Measurements from ENCODE around the gene CBLN1.

Gene CBLN1

GRCh38 chr16:49281480-49281842, at the start of gene CBLN1:
Gene CBLN1, minus strand, starts transcription at chr16:49281838. Its CDS starts 373 bp downstream, at chr16:49281465.
- in situ Hi-C loops (cut with MboI; ENCODE audit: low sequenced_read_pairs) = no loop called here

DNA sequence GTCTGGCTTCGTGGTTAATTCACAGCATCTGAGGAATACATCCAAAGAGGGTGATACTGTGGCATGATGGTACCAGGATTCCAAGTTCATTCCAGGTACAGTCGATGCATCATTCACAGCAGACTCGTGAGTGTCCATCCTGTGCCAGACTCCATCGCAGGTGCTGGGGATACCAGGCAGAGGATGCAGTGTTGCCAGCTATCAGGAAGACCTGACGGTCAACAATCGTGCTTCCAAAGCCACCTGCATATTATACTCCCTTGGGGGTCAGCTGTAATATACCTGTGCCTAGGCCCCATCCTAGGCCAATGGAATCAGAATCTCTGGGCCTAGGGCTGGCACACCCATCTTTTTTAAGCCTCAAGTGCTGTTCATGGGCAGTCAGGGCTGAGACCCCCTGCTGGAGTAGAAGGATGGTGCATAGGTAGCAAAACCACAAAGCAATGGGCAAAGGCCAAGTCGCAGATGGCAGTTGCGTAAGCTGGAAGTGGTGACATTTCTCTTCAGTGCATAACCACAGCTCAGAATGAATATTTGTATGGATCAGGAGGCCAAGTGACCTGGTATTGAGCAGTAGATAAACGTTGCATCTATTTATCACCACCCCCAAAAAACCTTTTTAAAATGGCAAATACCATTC, 49.0 kb upstream of the CBLN1 start:
- in situ Hi-C loops (cut with MboI; ENCODE audit: low sequenced_read_pairs) = no loop called here

DNA sequence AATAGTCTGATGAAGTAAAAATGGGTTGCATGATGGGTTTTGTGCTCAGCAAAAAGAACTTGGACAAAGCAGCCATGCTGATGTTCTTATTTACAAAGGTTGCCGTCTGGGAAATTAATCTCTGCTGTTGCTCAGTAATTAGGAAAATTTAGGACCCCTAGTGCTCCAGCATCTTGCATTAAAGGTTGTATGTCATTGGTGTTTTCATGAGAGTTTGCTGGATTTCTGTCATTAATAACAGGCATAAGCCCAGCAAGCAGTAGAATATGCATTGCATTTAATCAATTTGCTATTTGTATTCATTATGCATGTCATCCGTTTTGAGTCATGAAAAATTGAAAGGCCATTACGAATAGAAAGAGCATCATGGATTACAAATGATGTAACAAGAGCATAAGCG, 46.7 kb upstream of the CBLN1 start:
- in situ Hi-C loops (cut with MboI; ENCODE audit: low sequenced_read_pairs) = no loop called here

- in situ Hi-C loops (cut with MboI; ENCODE audit: low sequenced_read_pairs) = no loop called here
Observed at GRCh38 chr16:49327466-49327865, 45.8 kb upstream of the CBLN1 start.

GRCh38 chr16:49324703-49325102, 43.1 kb upstream of the CBLN1 start:
- in situ Hi-C loops (cut with MboI; ENCODE audit: low sequenced_read_pairs) = no loop called here

DNA sequence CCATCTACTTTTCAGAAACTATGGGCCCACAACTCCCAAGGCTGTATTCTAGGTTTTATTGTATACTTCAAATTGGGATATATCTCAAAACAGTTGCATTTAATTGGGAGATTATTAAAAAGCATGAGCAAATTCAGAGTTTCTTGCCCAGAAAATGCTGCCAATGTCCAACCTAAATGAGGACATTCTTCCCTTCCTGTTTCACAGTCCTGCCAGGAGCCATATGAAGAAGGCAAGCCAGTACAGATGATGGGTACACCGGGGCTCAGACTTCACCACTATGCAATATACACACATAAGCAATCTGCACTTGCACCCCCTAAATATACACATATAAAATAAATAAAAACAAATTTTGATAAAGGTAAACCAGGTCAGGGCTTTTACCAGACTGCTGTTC, 34.0 kb upstream of the CBLN1 start:
- in situ Hi-C loops (cut with MboI; ENCODE audit: low sequenced_read_pairs) = no loop called here

DNA sequence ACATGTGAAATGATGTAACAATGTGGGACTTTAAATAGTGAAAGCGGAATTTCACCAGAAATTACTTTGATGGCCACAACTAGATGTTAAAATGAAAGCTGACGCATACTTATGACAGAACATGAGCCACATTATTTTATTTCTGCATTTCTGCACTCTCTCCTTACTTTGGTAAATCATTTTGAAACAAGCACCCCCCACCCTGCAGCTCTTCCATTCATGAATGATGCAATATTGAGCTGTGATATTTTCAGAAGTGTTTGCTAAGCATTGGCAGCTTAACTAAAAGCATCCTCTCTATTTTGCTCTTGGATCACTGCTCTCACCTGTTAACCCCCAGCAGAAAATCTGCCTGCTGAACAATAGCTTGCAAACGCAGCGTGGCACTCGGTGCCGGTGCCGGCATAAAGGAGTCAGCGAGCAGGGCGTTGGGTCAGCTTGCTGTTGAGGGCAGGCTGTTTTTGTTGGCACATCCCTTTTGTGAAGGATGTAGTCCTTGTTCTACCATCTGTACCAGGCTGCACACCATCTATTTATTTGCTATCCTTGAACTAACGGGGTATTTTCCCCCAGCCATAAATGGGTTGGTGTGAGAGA, 30.8 kb upstream of the CBLN1 start:
- in situ Hi-C loops (cut with MboI; ENCODE audit: low sequenced_read_pairs) = no loop called here

DNA sequence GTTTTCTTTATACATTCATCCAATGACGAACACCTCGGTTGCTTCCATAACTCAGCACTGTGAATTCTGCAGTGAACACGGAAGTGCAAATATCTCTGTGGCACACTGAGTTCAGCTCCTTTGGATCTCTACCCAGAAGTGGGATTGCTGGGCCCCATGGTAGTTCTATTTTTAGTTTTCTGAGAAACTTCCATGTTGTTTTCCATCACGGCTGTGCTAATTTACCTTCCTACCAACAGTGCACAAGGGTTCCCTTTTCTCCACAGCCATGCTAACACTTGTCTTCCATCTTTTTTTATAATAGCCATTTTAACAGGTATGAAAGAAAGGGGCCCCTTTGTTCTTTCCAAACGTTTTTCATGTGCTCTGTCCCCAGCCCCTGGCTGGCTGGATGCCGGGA, 30.2 kb upstream of the CBLN1 start:
- in situ Hi-C loops (cut with MboI; ENCODE audit: low sequenced_read_pairs) = no loop called here

- in situ Hi-C loops (cut with MboI; ENCODE audit: low sequenced_read_pairs) = no loop called here
Observed at GRCh38 chr16:49307176-49307575, 25.5 kb upstream of the CBLN1 start.

GRCh38 chr16:49305406-49305805, 23.8 kb upstream of the CBLN1 start:
- in situ Hi-C loops (cut with MboI; ENCODE audit: low sequenced_read_pairs) = no loop called here

DNA sequence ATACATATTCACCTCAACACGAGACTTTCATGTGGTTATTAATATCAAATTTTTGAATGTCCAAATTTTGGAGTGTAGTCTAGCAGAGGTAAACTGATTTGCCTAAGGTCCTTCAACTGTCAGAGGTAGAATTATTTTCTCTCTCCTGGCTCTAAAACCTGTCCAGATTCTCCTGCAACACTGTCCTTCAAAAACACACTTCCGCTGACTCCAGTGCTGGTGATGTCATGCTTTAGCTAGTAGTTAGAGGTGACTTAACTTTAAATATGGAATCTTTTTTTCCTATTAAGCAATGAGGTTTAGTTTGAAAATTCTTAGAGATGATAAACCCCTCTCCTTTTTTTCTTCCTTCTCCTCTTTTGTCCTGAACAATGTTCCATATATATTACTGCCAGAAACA, 10.8 kb upstream of the CBLN1 start:
- in situ Hi-C loops (cut with MboI; ENCODE audit: low sequenced_read_pairs) = no loop called here

DNA sequence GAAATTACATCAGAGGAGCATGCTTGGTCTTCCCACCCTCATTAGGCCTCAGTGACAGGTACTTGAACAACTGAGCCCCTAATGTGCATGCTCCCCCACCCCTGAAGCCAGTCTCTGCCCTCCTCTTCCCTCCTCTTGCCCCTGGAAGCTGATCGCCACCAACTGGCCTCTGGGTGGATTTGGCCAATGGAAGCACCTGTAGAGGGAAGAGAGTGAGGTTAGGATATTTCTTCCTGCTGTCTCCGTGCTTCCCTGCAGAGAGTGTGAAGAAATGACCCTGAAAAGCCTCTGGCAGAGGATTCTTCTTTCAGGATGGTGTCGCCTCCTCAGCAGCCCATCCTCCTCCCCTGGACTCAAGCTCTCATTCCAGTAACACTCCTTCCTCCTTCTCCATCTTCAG, 5.9 kb upstream of the CBLN1 start:
- in situ Hi-C loops (cut with MboI; ENCODE audit: low sequenced_read_pairs) = no loop called here

- in situ Hi-C loops (cut with MboI; ENCODE audit: low sequenced_read_pairs) = no loop called here
Observed at GRCh38 chr16:49284962-49285361, 3.3 kb upstream of the CBLN1 start.

- in situ Hi-C loops (cut with MboI; ENCODE audit: low sequenced_read_pairs) = no loop called here
Observed at GRCh38 chr16:49283376-49284049, 1.9 kb upstream of the CBLN1 start.

GRCh38 chr16:49282690-49283375, 1.2 kb upstream of the CBLN1 start:
- in situ Hi-C loops (cut with MboI; ENCODE audit: low sequenced_read_pairs) = no loop called here

DNA sequence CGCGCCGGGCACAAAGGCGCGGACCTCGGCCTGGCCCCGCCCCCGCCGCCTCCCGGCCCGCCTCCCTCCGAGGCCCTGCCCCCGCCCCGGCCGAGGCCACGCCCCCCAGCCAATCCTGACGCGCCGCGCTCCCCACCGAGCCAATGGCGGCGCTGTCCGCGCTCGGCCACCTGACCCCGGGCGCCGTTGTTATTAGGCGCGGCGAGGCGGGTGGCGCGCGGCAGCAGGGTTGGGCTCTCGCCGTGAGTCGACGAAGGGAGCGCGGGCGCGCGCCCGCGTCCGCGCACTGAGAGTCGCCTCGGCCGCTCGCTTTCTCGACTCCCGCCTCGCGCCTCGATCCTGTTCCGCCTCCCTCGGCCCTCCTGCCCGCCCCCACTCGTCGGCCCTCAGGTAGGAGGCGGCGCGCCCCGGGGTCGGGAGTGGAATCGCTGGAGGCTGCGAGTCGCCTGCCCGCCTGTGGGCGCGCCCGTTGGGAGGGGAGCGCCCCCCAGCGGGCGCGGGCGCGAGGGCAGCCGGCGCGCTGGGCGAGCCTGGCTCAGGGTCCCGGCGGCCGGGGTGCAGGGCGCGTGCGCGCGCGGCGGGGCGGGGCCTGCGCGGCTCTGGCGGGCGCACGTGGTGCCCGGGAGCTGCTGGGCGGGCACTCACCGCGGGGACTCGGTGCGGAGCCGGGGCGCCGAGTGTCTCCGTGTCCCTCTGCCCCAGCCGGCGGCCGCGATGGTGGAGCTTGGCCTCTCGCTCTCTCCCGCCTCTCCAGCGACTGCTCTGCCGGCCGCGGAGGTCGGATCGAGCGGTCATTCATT, 405 bp upstream of the CBLN1 start:
- in situ Hi-C loops (cut with MboI; ENCODE audit: low sequenced_read_pairs) = no loop called here

DNA sequence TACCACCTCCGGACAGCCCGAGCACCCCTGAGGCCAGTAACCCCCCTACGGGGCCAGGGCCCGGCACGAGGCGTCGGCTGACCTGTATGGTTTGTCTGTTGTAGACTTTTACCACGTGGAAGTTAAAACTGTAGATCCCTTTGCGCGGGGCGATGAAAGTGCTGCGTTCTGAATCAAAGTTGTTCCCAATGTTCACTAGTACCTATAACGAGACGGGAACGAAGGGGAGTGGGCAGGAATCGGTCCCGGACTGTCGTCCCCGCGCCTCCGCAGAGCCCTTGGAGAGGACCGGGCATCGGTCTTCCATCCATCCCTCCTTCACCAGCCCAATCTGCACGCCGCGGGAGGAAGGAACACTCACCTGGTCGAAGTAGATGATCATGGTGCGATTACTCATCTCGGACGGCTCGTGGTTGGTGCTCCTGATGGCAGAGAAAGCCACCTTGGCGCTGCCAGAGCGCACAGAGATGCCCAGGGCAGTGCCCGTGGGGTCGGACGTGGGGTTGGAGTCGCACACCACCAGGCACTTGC, 732 bp downstream of the CBLN1 start:
- in situ Hi-C loops (cut with MboI; ENCODE audit: low sequenced_read_pairs) = no loop called here

- in situ Hi-C loops (cut with MboI; ENCODE audit: low sequenced_read_pairs) = no loop called here
Observed at GRCh38 chr16:49280105-49280741, 1.4 kb downstream of the CBLN1 start.

DNA sequence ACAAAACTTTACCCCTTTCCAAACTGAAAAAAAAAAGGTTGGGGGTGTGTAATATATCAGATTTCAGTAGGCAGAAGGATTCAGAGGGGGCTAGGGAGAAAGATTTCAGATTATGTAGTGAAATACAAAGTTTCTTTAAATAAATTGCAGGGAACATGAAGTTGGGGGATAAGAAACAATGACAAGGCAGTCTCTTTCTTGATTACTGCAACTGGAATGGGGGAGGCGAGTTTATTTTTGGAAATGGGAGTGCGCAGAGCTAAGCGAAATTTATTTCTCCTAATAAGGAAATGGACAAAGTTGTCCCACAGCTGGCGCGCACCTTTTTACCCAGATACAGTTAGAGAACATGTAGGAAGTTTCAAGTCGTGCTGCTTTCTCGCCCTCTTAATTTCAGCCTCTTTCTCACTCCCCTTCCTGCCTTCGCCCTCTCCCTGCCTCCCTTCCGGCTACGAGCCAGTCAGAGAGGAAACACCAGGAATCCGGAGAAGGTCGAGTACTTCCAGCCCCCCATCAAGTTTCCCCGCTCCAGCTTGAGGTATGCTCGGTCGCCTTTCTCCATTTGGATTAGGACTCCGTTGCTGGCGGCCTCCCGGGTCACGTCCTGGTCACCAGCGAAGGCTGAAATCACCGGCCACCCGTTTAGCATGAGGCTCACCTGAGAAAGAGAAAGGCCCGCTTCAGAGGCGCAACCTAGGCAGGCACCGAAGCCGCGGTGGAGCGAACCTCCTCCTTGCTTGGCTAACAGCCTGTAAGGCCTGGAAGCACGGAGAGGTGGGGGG, 2.5 kb downstream of the CBLN1 start:
- in situ Hi-C loops (cut with MboI; ENCODE audit: low sequenced_read_pairs) = no loop called here

- in situ Hi-C loops (cut with MboI; ENCODE audit: low sequenced_read_pairs) = no loop called here
Observed at GRCh38 chr16:49278567-49278827, 3.1 kb downstream of the CBLN1 start.
